HepG2 (cell line): Measurements from ENCODE around the gene ARPP19. TPM values are rescaled to one million over a fixed set of nuclear protein-coding genes. Genes with fewer than 3 reads are reported as not detected.

Source experiments
- GPN1 ChIP-seq: sonication (generic); formaldehyde crosslinking; IDR thresholded peaks from 2 replicates; pipeline ENCODE4 v1.5.1; 2020; ENCODE audit warnings: missing genetic modification reagents, borderline replicate concordance
- HOMEZ ChIP-seq: IDR thresholded peaks from 2 replicates; pipeline ENCODE4 v1.6.1; 2016; ENCODE audit warnings: low read depth
- IKZF4 ChIP-seq: sonication (generic); formaldehyde crosslinking; IDR thresholded peaks from 2 replicates; pipeline ENCODE4 v1.5.1; 2020; ENCODE audit warnings: borderline replicate concordance, mild to moderate bottlenecking, low read depth, missing genetic modification reagents; ENCODE audit errors: not compliant biosample characterization
- MBD4 ChIP-seq: IDR thresholded peaks from 2 replicates; pipeline ENCODE4 v1.6.1; 2012; ENCODE audit warnings: low read length, inconsistent platforms, borderline replicate concordance
- TBX3 ChIP-seq: fragments of 450-650 bp; IDR thresholded peaks from 2 replicates; pipeline ENCODE4 v1.6.1; 2017; ENCODE audit warnings: antibody characterized with exemption, mild to moderate bottlenecking, inconsistent platforms, borderline replicate concordance
- ZIK1 ChIP-seq: sonication (generic); formaldehyde crosslinking; IDR thresholded peaks from 2 replicates; pipeline ENCODE4 v1.5.0; 2020; ENCODE audit warnings: mild to moderate bottlenecking, low read depth, missing genetic modification reagents, borderline replicate concordance
- ZNF30 ChIP-seq: sonication (generic); formaldehyde crosslinking; IDR thresholded peaks from 2 replicates; pipeline ENCODE4 v1.5.0; 2020; ENCODE audit warnings: mild to moderate bottlenecking, missing genetic modification reagents
- ZNF589 ChIP-seq: sonication (generic); formaldehyde crosslinking; conservative IDR thresholded peaks from 2 replicates; pipeline ENCODE4 v1.8.0; 2022; ENCODE audit warnings: mild to moderate bottlenecking, moderate library complexity, missing genetic modification reagents
- ZNF614 ChIP-seq: IDR thresholded peaks from 2 replicates; pipeline ENCODE4 v1.6.1; 2018; ENCODE audit warnings: missing biosample characterization, missing genetic modification reagents, inconsistent platforms, borderline replicate concordance
- ZNF761 ChIP-seq: sonication (generic); formaldehyde crosslinking; conservative IDR thresholded peaks from 2 replicates; pipeline ENCODE4 v1.4.0; 2020; ENCODE audit warnings: mild to moderate bottlenecking, missing genetic modification reagents
- polyA plus RNA-seq, 8 experiments: library from polyadenylated mRNA; depleted of rRNA in 3 of 8; stranded (reverse) in 7 of 8; unstranded in 1 of 8; fragments of >200 nt; fragmentation: Illumina TruSeq in 4 of 8; extraction: Trizol in 4 of 8; gene quantifications; 2 replicates each; pipeline versions ENCODE4 v1.2.1 to v1.2.3, GENCODE V29; 2011 to 2016; ENCODE audit warnings: low read depth in 4 of 8, missing spikeins in 1 of 8, mixed read lengths in 1 of 8; ENCODE audit not compliant: insufficient read depth in 1 of 8
- total RNA-seq, 5 experiments: library from RNA; depleted of rRNA; stranded (reverse); fragments of >200 nt; fragmentation: Illumina TruSeq; extraction: Trizol; gene quantifications; 2 replicates each; pipeline ENCODE4 v1.2.3, GENCODE V29; 2016; ENCODE audit warnings: low read depth in 1 of 5
- TF ChIP-seq, protein P1 (sequence below): sonication (generic); formaldehyde crosslinking; IDR thresholded peaks from 2 replicates; pipeline ENCODE4 v1.9.0; 2021; ENCODE audit warnings: mild to moderate bottlenecking, missing genetic modification reagents
- TF ChIP-seq, protein P2 (sequence below): sonication (generic); formaldehyde crosslinking; IDR thresholded peaks from 2 replicates; pipeline ENCODE4 v1.4.0; 2020; ENCODE audit warnings: missing genetic modification reagents, low read depth, mild to moderate bottlenecking, borderline replicate concordance

Gene ARPP19
- total and polyA plus RNA-seq, 2 of the 13 experiments (the other 11 are each of a cell fraction or from before 2014, with no cell fraction given), result 70.8 to 123 TPM

- TF ChIP-seq, protein P1, sequence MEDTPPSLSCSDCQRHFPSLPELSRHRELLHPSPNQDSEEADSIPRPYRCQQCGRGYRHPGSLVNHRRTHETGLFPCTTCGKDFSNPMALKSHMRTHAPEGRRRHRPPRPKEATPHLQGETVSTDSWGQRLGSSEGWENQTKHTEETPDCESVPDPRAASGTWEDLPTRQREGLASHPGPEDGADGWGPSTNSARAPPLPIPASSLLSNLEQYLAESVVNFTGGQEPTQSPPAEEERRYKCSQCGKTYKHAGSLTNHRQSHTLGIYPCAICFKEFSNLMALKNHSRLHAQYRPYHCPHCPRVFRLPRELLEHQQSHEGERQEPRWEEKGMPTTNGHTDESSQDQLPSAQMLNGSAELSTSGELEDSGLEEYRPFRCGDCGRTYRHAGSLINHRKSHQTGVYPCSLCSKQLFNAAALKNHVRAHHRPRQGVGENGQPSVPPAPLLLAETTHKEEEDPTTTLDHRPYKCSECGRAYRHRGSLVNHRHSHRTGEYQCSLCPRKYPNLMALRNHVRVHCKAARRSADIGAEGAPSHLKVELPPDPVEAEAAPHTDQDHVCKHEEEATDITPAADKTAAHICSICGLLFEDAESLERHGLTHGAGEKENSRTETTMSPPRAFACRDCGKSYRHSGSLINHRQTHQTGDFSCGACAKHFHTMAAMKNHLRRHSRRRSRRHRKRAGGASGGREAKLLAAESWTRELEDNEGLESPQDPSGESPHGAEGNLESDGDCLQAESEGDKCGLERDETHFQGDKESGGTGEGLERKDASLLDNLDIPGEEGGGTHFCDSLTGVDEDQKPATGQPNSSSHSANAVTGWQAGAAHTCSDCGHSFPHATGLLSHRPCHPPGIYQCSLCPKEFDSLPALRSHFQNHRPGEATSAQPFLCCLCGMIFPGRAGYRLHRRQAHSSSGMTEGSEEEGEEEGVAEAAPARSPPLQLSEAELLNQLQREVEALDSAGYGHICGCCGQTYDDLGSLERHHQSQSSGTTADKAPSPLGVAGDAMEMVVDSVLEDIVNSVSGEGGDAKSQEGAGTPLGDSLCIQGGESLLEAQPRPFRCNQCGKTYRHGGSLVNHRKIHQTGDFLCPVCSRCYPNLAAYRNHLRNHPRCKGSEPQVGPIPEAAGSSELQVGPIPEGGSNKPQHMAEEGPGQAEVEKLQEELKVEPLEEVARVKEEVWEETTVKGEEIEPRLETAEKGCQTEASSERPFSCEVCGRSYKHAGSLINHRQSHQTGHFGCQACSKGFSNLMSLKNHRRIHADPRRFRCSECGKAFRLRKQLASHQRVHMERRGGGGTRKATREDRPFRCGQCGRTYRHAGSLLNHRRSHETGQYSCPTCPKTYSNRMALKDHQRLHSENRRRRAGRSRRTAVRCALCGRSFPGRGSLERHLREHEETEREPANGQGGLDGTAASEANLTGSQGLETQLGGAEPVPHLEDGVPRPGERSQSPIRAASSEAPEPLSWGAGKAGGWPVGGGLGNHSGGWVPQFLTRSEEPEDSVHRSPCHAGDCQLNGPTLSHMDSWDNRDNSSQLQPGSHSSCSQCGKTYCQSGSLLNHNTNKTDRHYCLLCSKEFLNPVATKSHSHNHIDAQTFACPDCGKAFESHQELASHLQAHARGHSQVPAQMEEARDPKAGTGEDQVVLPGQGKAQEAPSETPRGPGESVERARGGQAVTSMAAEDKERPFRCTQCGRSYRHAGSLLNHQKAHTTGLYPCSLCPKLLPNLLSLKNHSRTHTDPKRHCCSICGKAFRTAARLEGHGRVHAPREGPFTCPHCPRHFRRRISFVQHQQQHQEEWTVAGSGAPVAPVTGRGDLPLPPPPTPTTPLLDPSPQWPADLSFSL (CRISPR knock-in tag), result no peak
- TF ChIP-seq MBD4, result no peak
- 0 out of 2 replicates have a peak, but pooled peaks have one; percentile 57 for TF ChIP-seq ZNF589 (CRISPR knock-in tag)
- no peak for TF ChIP-seq HOMEZ (CRISPR knock-in tag)
- no peak for TF ChIP-seq ZNF614 (CRISPR knock-in tag)
- TF ChIP-seq ZNF30 (CRISPR knock-in tag), result no peak
- no peak for TF ChIP-seq ZNF761 (CRISPR knock-in tag)
- TF ChIP-seq TBX3, result no peak
- no peak for TF ChIP-seq ZIK1 (CRISPR knock-in tag)
- TF ChIP-seq, protein P2, sequence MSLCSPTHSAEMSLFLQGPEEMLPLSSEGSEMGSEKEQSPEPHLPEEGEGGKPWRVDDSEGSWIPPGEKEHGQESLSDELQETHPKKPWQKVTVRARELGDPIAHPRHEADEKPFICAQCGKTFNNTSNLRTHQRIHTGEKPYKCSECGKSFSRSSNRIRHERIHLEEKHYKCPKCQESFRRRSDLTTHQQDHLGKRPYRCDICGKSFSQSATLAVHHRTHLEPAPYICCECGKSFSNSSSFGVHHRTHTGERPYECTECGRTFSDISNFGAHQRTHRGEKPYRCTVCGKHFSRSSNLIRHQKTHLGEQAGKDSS (CRISPR knock-in tag), result 0 out of 2 replicates have a peak, but pooled peaks have one; percentile 30
- TF ChIP-seq GPN1 (CRISPR knock-in tag), result 0 out of 2 replicates have a peak, but pooled peaks have one; percentile 29
- TF ChIP-seq IKZF4, result no peak
- TF ChIP-seq, all 625 proteins: peak for 34
Measured at GRCh38 chr15:52528564-52529340, 40.1 kb downstream of the ARPP19 start, which contains the start of gene MYO5A (continued).
